ENCODE data around the gene RAD51B. TPM values are rescaled to one million over a fixed set of nuclear protein-coding genes. Genes with fewer than 3 reads are reported as not detected.
A peak's percentile ranks its signal among the peaks of the same experiment; 100 is the strongest.

The RAD51B gene
- total and polyA plus RNA-seq, 2 experiments from 2014 or later = 10.1 to 18.0 TPM

DNA sequence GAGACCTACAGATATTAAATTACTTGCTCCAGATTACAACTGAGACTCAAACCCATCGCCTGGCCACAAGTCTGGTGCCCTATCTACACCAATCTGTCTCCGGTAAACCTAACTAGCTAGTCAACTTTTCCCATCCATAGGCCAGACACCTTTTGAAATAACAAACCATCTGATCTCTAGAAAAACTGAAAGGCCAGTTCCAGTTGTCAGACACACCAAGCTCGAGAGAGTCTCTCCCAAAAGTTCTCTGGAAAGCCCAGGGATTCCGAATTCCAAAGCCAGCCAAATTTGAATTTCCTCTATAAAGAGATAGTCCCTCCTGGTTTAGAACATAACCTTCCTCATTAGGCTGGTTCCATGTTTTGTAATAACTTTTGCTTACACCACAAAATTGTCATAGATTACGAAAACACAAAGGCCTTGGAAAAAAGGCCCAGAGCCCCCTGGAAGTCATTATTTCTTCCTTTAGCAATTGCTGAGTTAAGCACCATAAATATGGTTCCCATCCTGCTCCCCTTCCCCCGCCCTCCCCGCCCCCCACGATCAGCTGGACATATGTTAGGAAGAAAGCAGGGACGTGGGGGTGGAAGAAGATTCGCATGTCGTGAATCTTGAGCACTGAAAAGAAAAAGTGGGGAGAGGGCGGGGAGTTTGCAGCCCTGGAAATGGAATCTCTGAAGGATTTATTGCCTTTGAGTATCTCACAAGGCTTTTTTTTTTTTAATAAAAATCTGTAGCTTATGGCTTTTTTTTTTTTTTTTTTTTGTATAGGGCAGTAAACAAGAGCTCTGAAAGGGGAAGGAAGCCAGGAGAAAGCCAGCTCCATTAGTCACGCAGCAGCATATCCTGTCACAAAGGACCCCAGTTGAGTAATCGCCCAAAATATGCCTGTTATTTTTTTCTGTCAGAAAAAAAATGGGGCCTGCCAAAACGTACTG is 862.9 kb downstream of the RAD51B start:
- Histone ChIP-seq H3K4me3 (no peak overlapping the region), H3K4me2 (peak overlapping the region; percentile 5), H3K36me3 (replicated peaks; ENCODE audit: insufficient read depth, low read depth) (no peaks in the 10 kb centered on the region), H3K9me3 (ENCODE audit: low read depth) (no peaks in the 10 kb centered on the region), H2AFZ (no peak overlapping the region), H3K27ac (peak overlapping the region; percentile 96), H3K79me2 (peaks cover 2% of the 10 kb centered on the region), H3K4me1 (ENCODE audit: insufficient read depth) (peaks cover 48% of the 10 kb centered on the region), H4K20me1 (ENCODE audit: insufficient read depth, poor library complexity, severe bottlenecking) (no peaks in the 10 kb centered on the region), H3K27me3 (no peaks in the 10 kb centered on the region), H3K9me2 (replicated peaks; ENCODE audit: insufficient read depth) (no peaks in the 10 kb centered on the region)
- TF ChIP-seq, protein P1, sequence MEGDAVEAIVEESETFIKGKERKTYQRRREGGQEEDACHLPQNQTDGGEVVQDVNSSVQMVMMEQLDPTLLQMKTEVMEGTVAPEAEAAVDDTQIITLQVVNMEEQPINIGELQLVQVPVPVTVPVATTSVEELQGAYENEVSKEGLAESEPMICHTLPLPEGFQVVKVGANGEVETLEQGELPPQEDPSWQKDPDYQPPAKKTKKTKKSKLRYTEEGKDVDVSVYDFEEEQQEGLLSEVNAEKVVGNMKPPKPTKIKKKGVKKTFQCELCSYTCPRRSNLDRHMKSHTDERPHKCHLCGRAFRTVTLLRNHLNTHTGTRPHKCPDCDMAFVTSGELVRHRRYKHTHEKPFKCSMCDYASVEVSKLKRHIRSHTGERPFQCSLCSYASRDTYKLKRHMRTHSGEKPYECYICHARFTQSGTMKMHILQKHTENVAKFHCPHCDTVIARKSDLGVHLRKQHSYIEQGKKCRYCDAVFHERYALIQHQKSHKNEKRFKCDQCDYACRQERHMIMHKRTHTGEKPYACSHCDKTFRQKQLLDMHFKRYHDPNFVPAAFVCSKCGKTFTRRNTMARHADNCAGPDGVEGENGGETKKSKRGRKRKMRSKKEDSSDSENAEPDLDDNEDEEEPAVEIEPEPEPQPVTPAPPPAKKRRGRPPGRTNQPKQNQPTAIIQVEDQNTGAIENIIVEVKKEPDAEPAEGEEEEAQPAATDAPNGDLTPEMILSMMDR (IDR thresholded peaks at IDR 0.05; ENCODE audit: poor library complexity) = no peak
- TF ChIP-seq EZH2 (IDR thresholded peaks at IDR 0.05; ENCODE audit: borderline replicate concordance) = no peak
- TF ChIP-seq EZH2phosphoT487 (IDR thresholded peaks at IDR 0.05; ENCODE audit: low read depth, severe bottlenecking, unreplicated experiment) = no peak
- peak; percentile 71 for DNase-seq (ENCODE audit: low spot score)
- WGBS (ENCODE audit: low lambda C conversion rate, missing lambda C conversion rate) = 59% methylated on average over 15 of the region's 15 CpGs

DNA sequence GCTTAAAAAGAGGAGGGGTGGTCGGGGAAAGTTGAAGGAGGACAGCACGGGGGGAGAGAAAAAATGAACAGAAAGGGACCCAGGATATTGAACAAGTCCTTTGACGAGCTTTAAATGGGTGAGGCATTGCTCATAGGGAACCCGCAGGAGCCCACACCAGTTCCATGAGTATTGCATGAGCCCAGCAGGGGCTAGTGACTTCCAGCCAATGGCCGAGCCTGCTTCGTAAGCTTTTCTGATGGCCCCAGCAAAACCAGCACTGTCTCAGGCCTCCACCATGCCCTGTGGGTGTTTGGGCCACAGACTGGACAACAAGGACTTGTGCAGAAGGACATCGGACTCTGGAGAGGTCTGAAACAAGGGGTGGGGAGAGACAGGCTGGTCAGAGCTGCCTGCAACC is 863.7 kb downstream of the RAD51B start:
- no peaks in the 10 kb centered on the region for H3K9me3 ChIP-seq (ENCODE audit: low read depth)
- H3K4me3 ChIP-seq = no peak overlapping the region
- H3K79me2 ChIP-seq = peaks cover 2% of the 10 kb centered on the region
- H4K20me1 ChIP-seq (ENCODE audit: insufficient read depth, poor library complexity, severe bottlenecking) = no peaks in the 10 kb centered on the region
- H3K9me2 ChIP-seq (replicated peaks; ENCODE audit: insufficient read depth) = no peaks in the 10 kb centered on the region
- TF ChIP-seq EZH2phosphoT487 (IDR thresholded peaks at IDR 0.05; ENCODE audit: low read depth, severe bottlenecking, unreplicated experiment) (no peak), EZH2 (IDR thresholded peaks at IDR 0.05; ENCODE audit: borderline replicate concordance) (no peak)
- TF ChIP-seq, protein P1 (IDR thresholded peaks at IDR 0.05; ENCODE audit: poor library complexity) = no peak
- peaks cover 55% of the 10 kb centered on the region for H3K4me1 ChIP-seq (ENCODE audit: insufficient read depth)
- no peaks in the 10 kb centered on the region for H3K36me3 ChIP-seq (replicated peaks; ENCODE audit: insufficient read depth, low read depth)
- DNase-seq (ENCODE audit: low spot score) = no peak
- no peak overlapping the region for H3K4me2 ChIP-seq
- 90% methylated on average over 7 of the region's 7 CpGs for WGBS (ENCODE audit: low lambda C conversion rate, missing lambda C conversion rate)
- no peaks in the 10 kb centered on the region for H3K27me3 ChIP-seq
- peak overlapping the region; percentile 96 for H3K27ac ChIP-seq
- H2AFZ ChIP-seq = no peak overlapping the region

DNA sequence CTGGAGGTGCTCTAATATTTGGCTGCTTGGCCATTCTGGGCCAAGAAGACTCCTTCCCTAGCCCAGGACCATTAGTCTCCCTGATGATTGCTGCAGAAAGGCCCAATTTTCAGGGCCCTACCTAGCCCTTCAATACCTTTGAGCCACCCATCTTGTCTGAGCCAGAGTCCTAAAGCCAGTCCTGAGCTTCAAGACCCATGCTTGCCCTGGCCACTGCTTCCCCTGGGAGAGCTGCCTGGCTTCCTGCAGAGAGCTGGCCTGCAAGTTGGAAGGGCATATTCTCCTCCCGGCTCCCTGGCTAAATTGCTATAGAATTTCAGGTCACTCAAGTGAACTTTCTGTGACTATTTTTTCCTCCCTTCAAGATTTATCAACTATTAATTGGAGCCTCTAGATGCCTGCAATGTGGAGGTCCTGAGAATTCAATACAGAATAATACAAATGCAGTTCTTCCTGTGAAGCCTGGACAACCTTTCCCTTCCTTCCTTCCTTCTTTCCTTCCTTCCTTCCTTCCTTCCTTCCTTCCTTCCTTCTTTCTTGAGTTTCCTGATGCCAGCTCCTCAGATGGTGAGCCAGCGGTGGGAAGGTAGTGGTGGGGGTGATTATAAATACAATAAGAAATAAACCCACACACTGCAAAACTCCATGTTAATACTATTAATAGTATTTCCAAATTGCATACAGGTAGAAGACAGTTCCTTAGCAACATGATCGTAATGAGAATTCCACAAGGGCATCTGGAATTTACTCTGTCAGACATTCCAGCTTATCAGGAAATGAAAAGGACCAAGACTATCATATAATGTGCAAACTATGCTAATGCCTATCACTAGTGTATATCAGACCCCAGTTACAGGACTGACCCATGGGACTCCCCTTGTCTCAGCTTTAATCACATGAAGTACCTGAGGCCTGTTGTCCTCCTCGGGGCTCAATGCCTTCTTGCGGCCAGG is 865.2 kb downstream of the RAD51B start:
- peak overlapping the region; percentile 3 for H3K4me2 ChIP-seq

More for the DNA sequence above, 865.2 kb downstream of the RAD51B start:
- no peak for TF ChIP-seq EZH2 (IDR thresholded peaks at IDR 0.05; ENCODE audit: borderline replicate concordance)
- TF ChIP-seq EZH2phosphoT487 (IDR thresholded peaks at IDR 0.05; ENCODE audit: low read depth, severe bottlenecking, unreplicated experiment) = no peak
- TF ChIP-seq, protein P1 (IDR thresholded peaks at IDR 0.05; ENCODE audit: poor library complexity) = no peak
- H4K20me1 ChIP-seq (ENCODE audit: insufficient read depth, poor library complexity, severe bottlenecking) = no peaks in the 10 kb centered on the region
- H3K79me2 ChIP-seq = peaks cover 2% of the 10 kb centered on the region
- 72% methylated on average over 5 of the region's 5 CpGs for WGBS (ENCODE audit: low lambda C conversion rate, missing lambda C conversion rate)
- H3K27ac ChIP-seq = peak overlapping the region; percentile 96
- no peak overlapping the region for H3K4me3 ChIP-seq
- no peaks in the 10 kb centered on the region for H3K9me2 ChIP-seq (replicated peaks; ENCODE audit: insufficient read depth)
- no peaks in the 10 kb centered on the region for H3K9me3 ChIP-seq (ENCODE audit: low read depth)
- H3K27me3 ChIP-seq = no peaks in the 10 kb centered on the region
- no peaks in the 10 kb centered on the region for H3K36me3 ChIP-seq (replicated peaks; ENCODE audit: insufficient read depth, low read depth)
- peaks cover 63% of the 10 kb centered on the region for H3K4me1 ChIP-seq (ENCODE audit: insufficient read depth)
- no peak overlapping the region for H2AFZ ChIP-seq
- no peak for DNase-seq (ENCODE audit: low spot score)

Measured in hepatocyte (in vitro differentiated cells).